ENCODE results near the gene CKB.
"Not testable (repeated sequence)": the region's sequence is repeated elsewhere in the genome, so short reads cannot be mapped to it uniquely, and the experiment has no call there.

CKB gene

DNA sequence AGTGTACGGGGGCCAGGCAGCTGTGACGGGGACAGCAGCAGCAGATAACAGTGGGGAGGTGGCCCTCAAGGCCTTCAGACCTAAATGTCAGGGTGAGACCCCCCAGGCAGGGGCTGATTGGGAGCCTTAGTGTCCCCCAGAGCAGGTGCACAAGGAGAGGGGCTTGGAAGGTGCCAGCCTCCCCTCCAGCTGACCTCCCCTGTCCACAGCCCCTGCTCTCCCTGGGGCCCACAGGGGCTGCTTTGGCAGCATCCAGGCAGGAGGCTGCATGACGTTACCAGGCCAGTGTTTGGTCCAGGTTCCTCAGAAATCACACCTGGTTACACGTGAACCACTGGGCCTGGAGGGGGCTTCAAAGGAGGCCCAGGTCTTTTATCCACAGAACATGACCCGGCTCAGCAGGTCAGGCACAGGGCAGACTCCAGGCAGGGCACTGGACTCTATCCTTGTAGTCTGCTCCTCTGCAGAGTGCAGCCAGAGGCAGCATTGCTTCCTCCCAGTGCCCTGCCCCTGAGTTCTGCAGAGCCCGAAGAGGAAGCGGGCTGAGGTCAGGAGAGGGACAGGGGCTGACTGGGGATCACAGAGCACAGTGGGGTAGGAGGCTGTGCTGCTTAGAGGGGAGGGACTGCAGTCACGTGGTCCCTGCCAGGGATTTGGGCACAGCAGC is 3.8 kb upstream of the CKB start:
- no peak for DNase-seq (ENCODE audit: low read depth)

- not testable (repeated sequence) for DNase-seq (ENCODE audit: low read depth)
Measured at GRCh38 chr14:103525430-103526246, 3.0 kb upstream of the CKB start.

DNA sequence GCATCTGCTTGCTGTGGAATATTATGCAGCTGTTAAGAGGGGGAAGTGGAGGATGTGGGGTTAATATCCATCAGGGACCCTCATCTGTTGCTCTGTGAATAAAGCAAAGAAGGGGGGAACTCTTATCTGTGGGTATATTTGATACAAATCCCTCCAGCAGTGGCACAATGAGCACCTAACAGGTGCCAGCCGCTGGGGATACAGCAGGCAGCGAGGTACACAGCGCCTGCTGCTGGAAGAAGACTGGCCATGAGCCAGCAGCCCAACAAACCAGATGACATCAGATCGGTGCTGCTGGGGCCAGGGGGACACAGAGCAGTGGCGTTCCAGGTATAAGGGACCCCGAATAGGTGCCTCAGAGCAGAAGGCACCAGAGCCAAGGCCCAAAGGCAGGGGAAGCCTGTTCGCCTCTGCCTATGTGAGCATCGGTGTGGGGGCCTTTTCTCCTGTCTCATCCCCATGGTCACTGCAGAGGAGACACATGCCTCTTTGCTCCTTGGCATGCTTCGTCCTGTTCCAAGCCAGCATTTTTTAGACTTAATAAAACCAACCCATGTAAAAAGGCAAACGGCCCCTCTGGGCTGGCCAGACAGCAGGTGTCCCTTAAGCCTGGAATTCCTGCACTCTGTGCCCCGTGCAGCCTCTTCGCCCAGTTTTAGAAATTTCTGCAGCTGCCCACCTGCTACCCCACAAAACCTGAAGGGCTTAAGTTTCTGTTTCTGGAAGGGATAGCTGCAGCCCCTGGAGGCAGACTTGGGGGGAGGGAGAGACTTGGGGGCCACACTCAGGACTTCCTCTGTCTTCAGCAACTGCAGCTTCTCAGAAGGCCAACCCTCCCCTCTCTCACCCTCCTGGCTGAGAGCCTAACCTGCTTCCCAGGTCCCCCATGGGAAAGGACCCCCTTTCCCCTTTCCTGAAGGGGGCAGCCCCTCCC is 1.6 kb upstream of the CKB start:
- DNase-seq (ENCODE audit: low read depth), result no peak

GRCh38 chr14:103523575-103523954 is 935 bp upstream of the CKB start:
- no peak for DNase-seq (ENCODE audit: low read depth)

- no peak for DNase-seq (ENCODE audit: low read depth)
Measured at GRCh38 chr14:103521951-103522563, 573 bp downstream of the CKB start.

DNA sequence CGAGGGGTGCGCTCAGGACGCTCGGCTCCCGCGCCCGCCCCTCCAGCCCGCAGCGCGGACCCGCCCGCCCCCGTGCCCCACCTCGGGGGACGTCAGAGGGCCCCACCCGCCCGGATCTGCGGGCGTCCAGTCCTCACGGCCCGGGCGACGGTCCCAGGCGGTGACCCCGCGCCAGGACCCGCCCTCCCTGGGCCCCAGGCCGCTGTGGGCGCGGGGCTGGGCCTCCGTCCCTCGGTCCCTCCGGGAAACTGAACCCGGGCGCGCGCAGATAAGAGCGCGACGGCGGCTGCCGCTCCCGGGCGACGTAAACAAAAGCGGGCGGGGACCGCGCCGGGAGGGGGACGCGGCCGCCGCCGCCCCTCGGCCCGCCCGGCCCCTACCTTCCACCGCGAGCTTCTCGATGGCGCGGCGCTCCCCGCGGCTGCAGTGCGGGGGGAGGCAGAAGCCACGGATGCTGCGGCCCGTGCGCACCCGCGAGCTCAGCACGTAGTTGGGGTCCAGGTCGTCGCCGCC is 1.1 kb downstream of the CKB start:
- no peak for DNase-seq (ENCODE audit: low read depth)

DNA sequence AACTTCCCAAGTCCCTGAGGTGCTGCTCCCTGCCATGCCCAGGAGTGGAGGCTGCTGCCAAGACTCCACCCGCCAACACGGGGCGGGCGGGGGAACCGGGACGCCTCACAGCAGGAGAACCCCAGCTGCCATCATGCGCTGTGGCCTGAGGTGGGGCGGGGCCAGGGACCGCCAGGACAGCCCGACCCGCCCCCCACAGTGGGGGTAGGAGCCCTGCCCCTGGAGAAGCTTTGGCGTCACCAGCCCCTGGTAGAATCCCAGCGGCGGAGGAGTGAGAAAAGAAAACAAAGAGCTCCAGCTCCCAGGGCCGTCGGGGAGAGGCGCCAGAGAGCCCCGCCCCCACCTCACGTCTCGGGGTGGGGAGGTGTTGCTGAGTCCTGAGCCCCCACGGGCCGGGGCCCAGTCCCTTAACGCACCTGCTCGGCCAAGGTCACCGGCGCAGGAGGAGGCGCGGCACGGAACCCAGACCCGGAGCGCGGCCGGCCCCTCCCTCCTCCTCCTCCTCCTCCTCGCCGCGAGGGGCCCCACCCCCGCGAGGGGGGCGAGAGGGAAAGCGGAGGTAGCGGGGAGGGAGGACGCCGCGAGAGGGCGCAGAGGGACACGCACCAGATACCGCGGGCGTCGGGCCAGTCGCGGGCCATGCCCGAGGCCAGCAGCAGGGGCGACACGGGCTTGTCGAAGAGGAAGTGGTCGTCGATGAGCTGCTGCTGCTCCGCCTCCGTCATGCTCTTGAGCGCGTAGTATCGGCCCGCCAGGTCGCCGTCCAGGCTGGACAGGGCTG is 1.8 kb downstream of the CKB start:
- peak; percentile 38 for DNase-seq (ENCODE audit: low read depth)

- DNase-seq (ENCODE audit: low read depth), result no peak
Measured at GRCh38 chr14:103520269-103520656, 2.4 kb downstream of the CKB start.

- DNase-seq (ENCODE audit: low read depth), result no peak
Measured at GRCh38 chr14:103519837-103520212, 2.8 kb downstream of the CKB start.

GRCh38 chr14:103519043-103519836 is 3.4 kb downstream of the CKB start:
- DNase-seq (ENCODE audit: low read depth), result no peak

- peak; percentile 37 for DNase-seq (ENCODE audit: low read depth)
Measured at GRCh38 chr14:103518422-103519042, 4.1 kb downstream of the CKB start.

GRCh38 chr14:103517721-103518421 is 4.8 kb downstream of the CKB start:
- no peak for DNase-seq (ENCODE audit: low read depth)

DNA sequence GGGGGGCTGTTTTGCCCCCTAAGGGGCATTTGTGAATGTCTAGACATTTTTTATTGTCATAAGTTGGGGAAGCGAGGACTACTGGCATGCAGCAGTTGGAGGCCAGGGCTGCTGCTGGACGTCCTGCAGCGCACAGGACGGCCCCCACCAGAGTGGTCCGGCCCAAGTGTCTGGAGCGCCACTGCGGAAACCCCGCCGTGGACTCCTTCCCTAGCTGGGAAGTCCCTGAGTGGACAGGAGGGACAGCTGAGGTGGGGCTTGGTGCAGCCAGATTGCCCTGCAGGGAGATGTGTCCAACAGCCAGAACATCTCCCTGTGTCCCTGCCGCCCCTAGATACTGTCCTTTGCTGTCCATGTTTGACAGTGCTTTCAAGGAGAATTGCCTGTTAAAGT is 5.5 kb downstream of the CKB start:
- no peak for DNase-seq (ENCODE audit: low read depth)

DNA sequence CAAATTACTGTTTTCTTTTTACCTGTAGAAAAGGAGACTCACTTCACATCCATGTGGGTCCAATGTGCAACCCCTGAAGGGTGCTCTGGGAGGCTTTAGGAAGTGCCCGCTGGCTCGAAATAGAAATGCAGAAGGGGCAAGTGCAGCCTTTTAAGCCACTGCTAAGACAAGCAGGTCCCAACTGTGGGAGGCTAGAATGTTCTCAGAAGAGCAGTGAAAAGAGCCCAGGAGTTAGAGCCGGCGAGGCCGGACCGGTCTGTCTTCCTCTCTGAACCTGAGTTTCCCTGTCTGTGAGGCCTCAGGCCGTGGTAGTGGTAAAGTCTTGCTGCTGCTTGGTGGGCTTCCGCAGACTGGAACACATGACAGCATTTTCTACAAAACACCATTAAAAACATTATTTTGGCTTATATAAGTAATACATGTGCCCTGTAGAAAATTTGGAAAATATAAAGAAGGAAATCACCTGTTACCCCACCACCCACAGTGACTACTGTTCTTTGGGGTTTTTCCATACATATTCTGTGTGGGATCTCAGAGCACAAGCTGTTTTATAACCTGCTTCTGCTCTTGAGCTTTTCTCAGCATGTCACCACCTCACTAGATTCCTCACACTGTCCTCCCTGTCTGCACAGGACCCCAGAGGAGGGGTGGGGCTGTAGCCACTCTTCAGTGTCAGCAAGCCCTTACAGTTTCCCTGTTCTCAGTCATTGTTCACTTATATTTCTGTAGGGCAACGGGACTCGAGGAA is 6.0 kb downstream of the CKB start:
- DNase-seq (ENCODE audit: low read depth), result no peak

- DNase-seq (ENCODE audit: low read depth), result no peak
Measured at GRCh38 chr14:103514596-103515421, 7.8 kb downstream of the CKB start.

DNA sequence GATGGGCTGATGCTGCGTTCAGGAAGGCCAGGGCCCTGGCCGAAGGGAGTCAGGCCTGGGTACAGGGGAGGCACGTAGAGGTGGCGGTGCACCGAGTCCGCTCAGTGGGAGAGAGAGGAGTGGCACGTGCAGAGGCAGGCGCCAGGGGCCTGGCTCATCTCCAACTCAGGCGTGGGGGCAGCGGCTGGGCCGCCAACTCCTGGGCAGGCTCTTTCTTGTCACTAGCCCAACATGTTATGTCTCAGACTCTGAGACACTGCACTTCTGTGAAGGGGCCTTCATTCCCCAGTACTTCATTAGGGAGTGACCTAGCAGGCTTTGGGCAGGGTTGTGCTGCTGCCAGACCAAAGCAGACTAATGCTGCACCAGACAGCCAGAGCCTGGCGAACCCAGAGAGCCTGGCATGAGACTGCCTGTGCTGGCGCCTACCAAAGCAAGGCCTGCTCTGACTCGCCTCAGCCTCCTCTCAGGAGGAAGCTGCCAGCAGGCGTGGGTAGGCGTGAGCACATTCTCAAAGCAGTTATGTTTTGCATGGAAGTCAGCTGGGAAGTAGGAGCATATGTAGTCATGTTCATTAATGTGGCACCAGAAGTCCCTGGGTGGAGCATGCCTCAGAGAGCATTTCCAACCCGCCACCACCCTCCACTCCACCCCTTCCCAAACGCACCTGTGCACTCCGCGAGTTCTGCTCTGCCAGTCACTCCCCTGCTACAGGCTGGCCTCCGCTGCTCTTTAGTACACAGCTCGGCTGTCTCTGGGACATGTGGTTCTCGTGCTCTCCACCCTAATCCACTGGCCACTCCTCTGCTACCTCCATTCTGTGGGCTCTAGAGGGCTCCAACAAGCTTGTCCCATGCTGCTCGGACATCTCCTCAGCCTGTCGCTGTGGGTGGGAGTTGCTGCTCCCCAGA is 9.7 kb downstream of the CKB start:
- DNase-seq (ENCODE audit: low read depth), result no peak

GRCh38 chr14:103512180-103512579 is 10.4 kb downstream of the CKB start:
- DNase-seq (ENCODE audit: low read depth), result not testable (repeated sequence)
